ENCODE data around the gene YWHAH. TPM values are rescaled to one million over a fixed set of nuclear protein-coding genes. Genes with fewer than 3 reads are reported as not detected.

Gene YWHAH
- total RNA-seq, 1 experiment from 2014 or later: 126 TPM

Other genes with a start within 250 kb of the YWHAH start
- gene PRR14L, start 194.4 kb upstream of the YWHAH start, total RNA-seq (2014; rRNA removed; shearing (Covaris generic)): 3.9 and 5.3 TPM in 2 replicates
- gene DEPDC5, start 190.5 kb upstream of the YWHAH start, total RNA-seq (2014; rRNA removed; shearing (Covaris generic)): 12.9 and 15.6 TPM in 2 replicates
- gene SLC5A1, start 98.7 kb downstream of the YWHAH start, total RNA-seq (2014; rRNA removed; shearing (Covaris generic)): not detected in 2 replicates
- not detected in 2 replicates for gene C22orf42, start 214.8 kb downstream of the YWHAH start, total RNA-seq (2014; rRNA removed; shearing (Covaris generic))